ACC112 (cell line): ENCODE measurements around the gene PPP1R3F.

ENCODE experiments used
- H2AFZ ChIP-seq: fragments of 200-600 bp; sonication (generic); one replicate; pipeline ENCODE4 v1.6.0; 2017; ENCODE audit warnings: antibody characterized with exemption, low read length; ENCODE audit not compliant: unreplicated experiment
- H3K27ac ChIP-seq: fragments of 200-600 bp; sonication (generic); 2 replicates; pipeline ENCODE4 v1.5.1; 2014; ENCODE audit warnings: low read depth, mild to moderate bottlenecking, antibody characterized with exemption, low read length, moderate library complexity
- H3K27me3 ChIP-seq: fragments of 200-600 bp; sonication (generic); 2 replicates; pipeline ENCODE4 v1.6.1; 2014; ENCODE audit warnings: mild to moderate bottlenecking, antibody characterized with exemption, low read length, moderate library complexity, mixed read lengths; ENCODE audit not compliant: insufficient read depth
- H3K36me3 ChIP-seq: fragments of 200-600 bp; sonication (generic); 2 replicates; pipeline ENCODE4 v1.6.1; 2016; ENCODE audit warnings: mild to moderate bottlenecking, antibody characterized with exemption, low read length, moderate library complexity, mixed read lengths; ENCODE audit not compliant: insufficient read depth
- H3K4me1 ChIP-seq: fragments of 200-600 bp; sonication (generic); one replicate; pipeline ENCODE4 v1.6.1; 2016; ENCODE audit warnings: low read length, mixed read lengths; ENCODE audit not compliant: insufficient read depth, unreplicated experiment, control insufficient read depth
- H3K4me3 ChIP-seq: fragments of 200-600 bp; sonication (generic); 2 replicates; pipeline ENCODE4 v1.5.1; 2014; ENCODE audit warnings: mild to moderate bottlenecking, low read depth, low read length
- H3K79me2 ChIP-seq: fragments of 200-600 bp; sonication (generic); one replicate; pipeline ENCODE4 v1.6.0; 2016; ENCODE audit warnings: low read length; ENCODE audit not compliant: control insufficient read depth, unreplicated experiment, insufficient read depth

PPP1R3F gene

GRCh38 chrX:49233176-49233575 is 36.4 kb upstream of the PPP1R3F start, which contains the start of gene CACNA1F:
CACNA1F (minus strand) TSS chrX:49233340; CDS start chrX:49233309, 31 bp downstream.
- no peak within 1 kb of the TSS for H2AFZ ChIP-seq

GRCh38 chrX:49233887-49234555 is 35.6 kb upstream of the PPP1R3F start:
- no peaks in the 10 kb centered on the region for H3K27me3 ChIP-seq
- no peak overlapping the region for H3K27ac ChIP-seq
- H3K4me3 ChIP-seq, result no peak overlapping the region
- H3K79me2 ChIP-seq, result no peaks in the 10 kb centered on the region
- H3K4me1 ChIP-seq, result no peaks in the 10 kb centered on the region
- no peak overlapping the region for H2AFZ ChIP-seq
- H3K36me3 ChIP-seq, result no peaks in the 10 kb centered on the region

More at GRCh38 chrX:49233176-49233575, 36.4 kb upstream of the PPP1R3F start, which contains the start of gene CACNA1F:
- Histone ChIP-seq H3K27me3 (no peaks in the 10 kb centered on the region), H3K4me3 (no peak within 1 kb of the TSS), H3K4me1 (no peaks in the 10 kb centered on the region), H3K36me3 (no peaks in the 10 kb centered on the region), H3K79me2 (no peaks in the 10 kb centered on the region), H3K27ac (no peak within 1 kb of the TSS)

GRCh38 chrX:49237060-49237459 is 32.5 kb upstream of the PPP1R3F start:
- Histone ChIP-seq H3K4me3 (no peak overlapping the region), H2AFZ (no peak overlapping the region), H3K4me1 (no peaks in the 10 kb centered on the region), H3K27me3 (no peaks in the 10 kb centered on the region), H3K79me2 (no peaks in the 10 kb centered on the region), H3K36me3 (no peaks in the 10 kb centered on the region), H3K27ac (no peak overlapping the region)

GRCh38 chrX:49238735-49239134 is 30.9 kb upstream of the PPP1R3F start:
- Histone ChIP-seq H3K4me1 (peaks cover 8% of the 10 kb centered on the region), H3K27ac (no peak overlapping the region), H3K27me3 (no peaks in the 10 kb centered on the region), H2AFZ (no peak overlapping the region), H3K4me3 (no peak overlapping the region), H3K79me2 (no peaks in the 10 kb centered on the region), H3K36me3 (no peaks in the 10 kb centered on the region)

GRCh38 chrX:49242545-49243066 is 27.0 kb upstream of the PPP1R3F start:
- no peaks in the 10 kb centered on the region for H3K79me2 ChIP-seq
- H3K27ac ChIP-seq, result no peak overlapping the region
- no peak overlapping the region for H3K4me3 ChIP-seq
- peaks cover 8% of the 10 kb centered on the region for H3K4me1 ChIP-seq
- no peaks in the 10 kb centered on the region for H3K36me3 ChIP-seq
- no peak overlapping the region for H2AFZ ChIP-seq
- no peaks in the 10 kb centered on the region for H3K27me3 ChIP-seq

GRCh38 chrX:49243166-49243565 is 26.4 kb upstream of the PPP1R3F start:
- Histone ChIP-seq H3K27ac (no peak overlapping the region), H3K27me3 (no peaks in the 10 kb centered on the region), H3K36me3 (no peaks in the 10 kb centered on the region), H3K4me3 (no peak overlapping the region), H2AFZ (no peak overlapping the region), H3K4me1 (peaks cover 8% of the 10 kb centered on the region), H3K79me2 (no peaks in the 10 kb centered on the region)

GRCh38 chrX:49244207-49244606 is 25.4 kb upstream of the PPP1R3F start:
- Histone ChIP-seq H3K4me3 (no peak overlapping the region), H3K27me3 (no peaks in the 10 kb centered on the region), H3K4me1 (peaks cover 8% of the 10 kb centered on the region), H2AFZ (no peak overlapping the region), H3K36me3 (no peaks in the 10 kb centered on the region), H3K79me2 (no peaks in the 10 kb centered on the region), H3K27ac (no peak overlapping the region)

GRCh38 chrX:49246541-49246940 is 23.1 kb upstream of the PPP1R3F start:
- no peaks in the 10 kb centered on the region for H3K79me2 ChIP-seq
- H3K4me3 ChIP-seq, result no peak overlapping the region
- H3K27me3 ChIP-seq, result no peaks in the 10 kb centered on the region
- H2AFZ ChIP-seq, result no peak overlapping the region
- no peaks in the 10 kb centered on the region for H3K36me3 ChIP-seq
- no peak overlapping the region for H3K27ac ChIP-seq
- H3K4me1 ChIP-seq, result peaks cover 8% of the 10 kb centered on the region

- no peaks in the 10 kb centered on the region for H3K36me3 ChIP-seq
- no peak overlapping the region for H3K27ac ChIP-seq
- no peaks in the 10 kb centered on the region for H3K27me3 ChIP-seq
- peaks cover 6% of the 10 kb centered on the region for H3K4me1 ChIP-seq
- no peak overlapping the region for H3K4me3 ChIP-seq
- no peaks in the 10 kb centered on the region for H3K79me2 ChIP-seq
- H2AFZ ChIP-seq, result no peak overlapping the region
These were observed 22.2 kb upstream of the PPP1R3F start for GRCh38 chrX:49247346-49247745.

GRCh38 chrX:49247916-49248811 is 21.4 kb upstream of the PPP1R3F start:
- no peaks in the 10 kb centered on the region for H3K36me3 ChIP-seq
- no peaks in the 10 kb centered on the region for H3K4me1 ChIP-seq
- no peaks in the 10 kb centered on the region for H3K79me2 ChIP-seq
- H3K4me3 ChIP-seq, result no peak overlapping the region
- no peak overlapping the region for H2AFZ ChIP-seq
- H3K27ac ChIP-seq, result no peak overlapping the region
- H3K27me3 ChIP-seq, result no peaks in the 10 kb centered on the region
